CD4-positive, alpha-beta T cell treated with Interleukin-6 for 4 hours (primary cell): Measurements from ENCODE around the gene HMGCL.
"Not testable (repeated sequence)": the region's sequence is repeated elsewhere in the genome, so short reads cannot be mapped to it uniquely, and the experiment has no call there.

Experiments
- DNase-seq: peaks from one replicate; pipeline ENCODE4 v3.0.0-alpha.2; 2020; ENCODE audit warnings: mixed read lengths

HMGCL gene

DNA sequence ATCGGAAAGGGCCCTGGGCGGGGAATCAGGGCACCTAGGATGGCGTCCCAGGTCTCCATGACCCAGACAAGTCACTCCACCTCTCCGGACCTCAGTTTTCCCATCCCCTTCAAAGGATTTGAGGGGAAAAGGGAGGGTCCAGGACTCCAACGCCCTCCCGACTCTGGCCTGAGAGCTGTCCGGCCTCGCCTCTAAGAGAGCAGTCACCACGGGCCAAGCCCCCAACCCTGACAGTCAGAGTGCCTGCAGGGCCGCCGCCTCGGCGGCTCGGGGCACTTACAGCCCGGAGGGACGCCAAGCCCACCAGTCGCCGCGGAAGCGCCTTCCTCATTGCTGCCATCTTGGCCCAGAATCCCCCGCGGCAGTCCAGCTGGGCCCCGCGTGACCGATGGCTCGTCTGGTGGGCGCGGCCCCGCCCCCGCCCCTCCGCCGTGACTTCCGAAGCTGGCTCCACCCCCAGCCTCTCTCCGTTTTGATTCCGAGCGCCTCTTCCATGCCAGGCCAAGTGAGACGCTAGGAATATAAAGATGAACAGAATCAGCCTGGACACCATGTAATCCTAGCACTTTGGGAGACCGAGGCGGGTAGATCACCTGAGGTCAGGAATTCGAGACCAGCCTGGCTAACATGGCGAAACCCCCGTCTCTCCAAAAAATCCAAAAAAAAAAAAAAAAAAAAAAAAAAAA is at the start of gene HMGCL:
Gene HMGCL (minus strand): TSS at position 354 of the 686 bp plus-strand sequence. CDS start 14 bp downstream, at position 340.
- DNase-seq = peak; percentile 92

DNA sequence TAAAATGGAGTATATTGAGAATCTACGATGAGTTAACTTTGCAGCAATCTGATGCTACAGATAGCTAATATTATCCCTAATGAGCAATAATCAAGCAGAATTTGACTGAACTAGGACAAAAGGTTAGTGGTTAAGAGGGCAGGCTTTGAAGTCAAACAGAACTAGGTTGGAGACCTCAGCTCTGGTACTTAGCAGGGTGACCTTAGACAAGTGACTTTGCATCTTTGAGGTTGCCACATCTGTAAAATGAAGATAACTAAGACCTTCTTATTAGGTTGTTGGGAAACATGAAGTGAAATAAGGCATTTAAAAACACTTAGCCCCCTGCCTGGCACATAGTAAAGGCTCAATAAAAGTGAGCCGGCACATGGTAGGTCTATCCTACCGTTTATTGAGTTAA is 47.2 kb upstream of the HMGCL start:
- DNase-seq = no peak

DNA sequence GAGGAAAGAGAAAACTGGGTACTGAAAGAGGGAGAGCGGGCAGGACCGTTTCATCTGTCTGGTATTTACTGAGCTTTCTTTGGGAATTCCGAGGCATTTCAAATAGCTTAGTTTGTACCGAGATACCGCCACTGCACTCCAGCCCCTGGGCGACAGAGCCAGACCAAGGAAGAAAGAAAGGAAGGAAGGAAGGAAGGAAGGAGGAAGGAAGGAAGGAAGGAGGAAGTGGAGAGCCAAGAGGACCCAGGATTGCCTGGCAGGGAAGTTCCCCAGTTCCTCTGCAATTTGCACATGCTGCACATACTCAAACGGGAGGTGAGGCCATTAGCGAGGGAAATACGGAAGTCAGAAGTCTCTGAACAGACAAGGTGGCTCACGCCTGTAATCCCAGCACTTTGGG is 43.8 kb upstream of the HMGCL start:
- no peak for DNase-seq

DNA sequence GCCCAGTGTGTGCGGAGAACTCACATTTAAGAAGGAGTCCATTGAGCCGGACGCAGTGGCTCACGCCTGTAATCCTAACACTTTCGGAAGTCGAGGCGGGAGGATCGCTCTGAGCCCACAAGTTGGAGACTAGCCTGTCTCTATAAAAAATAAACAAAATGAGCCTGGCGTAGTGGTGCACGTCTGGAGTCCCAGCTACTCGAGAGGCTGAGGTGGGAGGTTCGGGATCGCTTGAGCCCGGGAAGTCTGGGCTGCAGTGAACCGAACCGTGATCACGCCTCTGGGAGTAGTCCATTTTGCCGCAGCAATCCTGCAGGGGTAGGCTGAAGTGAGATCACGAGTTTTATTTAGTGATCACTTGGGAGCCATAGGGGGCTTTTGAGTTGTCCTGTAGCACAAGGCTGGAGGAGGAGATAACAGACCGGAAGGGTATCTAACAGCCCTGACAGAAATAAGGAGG is 43.4 kb upstream of the HMGCL start:
- DNase-seq = no peak

DNA sequence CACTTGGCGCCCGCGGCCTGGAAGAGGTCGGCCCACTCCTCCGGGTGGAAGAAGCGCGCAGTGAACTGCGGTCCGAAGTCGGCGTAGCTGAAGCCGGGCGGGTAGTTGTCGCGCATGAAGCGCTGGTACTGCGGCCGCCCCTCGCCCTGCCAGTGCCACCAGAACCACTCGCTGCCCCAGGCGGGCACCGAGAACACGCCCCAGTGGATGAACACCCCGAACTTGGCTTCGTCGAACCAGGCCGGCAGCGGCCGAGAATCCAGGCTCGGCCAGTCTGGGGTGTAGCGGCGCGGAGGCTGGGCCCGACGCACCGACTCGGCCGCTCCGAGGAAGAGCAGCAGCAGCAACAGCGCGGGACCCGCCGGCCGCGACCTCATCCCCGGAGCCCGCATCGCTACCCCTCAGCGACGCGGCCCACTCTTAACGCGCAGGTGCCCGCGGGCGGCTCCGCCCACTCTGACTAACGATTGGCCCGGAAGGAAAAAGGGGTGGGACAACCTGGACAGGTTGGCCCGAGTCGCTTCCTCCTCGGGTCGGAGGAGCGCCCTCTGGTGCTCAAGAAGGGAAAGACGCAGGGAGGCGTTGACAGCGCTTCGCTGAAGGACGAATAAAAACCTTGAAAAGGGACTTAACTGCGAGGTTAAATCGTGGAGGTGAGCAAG is 42.8 kb upstream of the HMGCL start, which contains the start of gene FUCA1:
Gene FUCA1 (minus strand): TSS at position 396 of the 662 bp plus-strand sequence. CDS start 4 bp downstream, at position 392.
- peak; percentile 98 for DNase-seq

DNA sequence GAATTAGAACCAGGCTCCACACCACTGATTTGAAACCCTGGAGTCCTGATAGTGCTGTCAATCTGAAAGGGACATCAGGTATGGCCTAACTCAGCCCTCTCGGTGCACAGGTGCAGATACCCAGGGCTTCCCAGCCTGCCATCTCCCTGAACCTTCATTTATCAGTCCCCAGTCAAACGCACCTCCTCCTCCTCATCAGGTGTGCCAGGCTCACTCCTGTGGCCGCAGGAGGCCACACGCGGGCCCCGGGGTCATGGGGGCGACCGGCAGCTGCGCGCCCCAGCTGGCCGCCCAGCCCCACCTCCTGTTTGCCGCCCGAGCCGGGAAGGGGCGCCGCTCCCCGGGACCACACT is 42.3 kb upstream of the HMGCL start:
- DNase-seq = no peak

DNA sequence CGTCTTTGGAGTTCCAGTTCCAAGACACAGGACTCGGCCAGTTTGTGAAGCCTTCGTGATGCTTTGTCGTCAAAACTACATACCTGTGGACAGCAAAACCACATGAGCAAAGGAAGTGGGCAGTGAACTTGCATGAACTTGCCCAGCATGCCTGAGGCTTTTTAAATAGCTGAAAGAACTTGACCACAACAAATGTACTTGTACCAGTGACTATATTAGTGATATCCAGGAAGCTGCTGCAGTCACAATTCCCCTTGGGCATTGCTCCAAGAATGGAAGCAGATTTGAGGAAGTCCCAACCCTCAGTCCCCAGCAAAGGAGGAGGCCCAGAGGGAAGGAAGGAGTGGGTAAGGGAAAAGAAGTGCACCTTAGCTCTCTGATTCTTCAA is 40.3 kb upstream of the HMGCL start:
- DNase-seq = no peak

DNA sequence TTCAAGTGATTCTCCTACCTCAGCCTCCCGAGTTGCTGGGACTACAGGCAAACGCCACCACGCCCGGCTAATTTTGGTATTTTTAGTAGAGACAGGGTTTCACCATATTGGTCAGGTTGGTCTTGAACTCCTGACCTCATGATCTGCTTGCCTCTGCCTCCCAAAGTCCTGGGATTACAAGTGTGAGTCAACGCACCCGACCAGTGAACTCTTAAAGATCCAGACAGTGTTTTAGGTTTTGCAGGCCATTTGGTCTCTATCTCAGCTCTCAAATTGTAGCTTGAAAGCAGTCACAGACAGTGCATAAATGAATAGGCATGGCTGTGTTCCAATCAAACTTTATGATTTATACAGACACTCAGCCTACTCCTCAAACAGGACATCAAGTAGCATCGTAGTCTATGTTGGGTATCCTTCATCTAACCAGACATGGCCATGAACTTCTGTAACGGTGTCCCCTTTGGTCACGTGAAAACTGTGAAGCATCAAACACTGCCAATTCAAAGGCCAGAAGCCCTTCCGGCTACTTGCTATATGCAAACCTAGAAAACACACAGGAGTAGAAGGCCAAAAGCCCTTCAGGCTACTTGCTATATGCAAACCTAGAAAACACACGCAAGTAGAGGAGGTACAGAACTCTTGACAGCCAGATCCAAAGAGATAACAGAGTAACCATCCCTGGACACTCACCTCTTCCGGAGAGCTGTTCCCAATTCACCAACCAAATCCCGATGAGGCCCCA is 39.7 kb upstream of the HMGCL start:
- no peak for DNase-seq

DNA sequence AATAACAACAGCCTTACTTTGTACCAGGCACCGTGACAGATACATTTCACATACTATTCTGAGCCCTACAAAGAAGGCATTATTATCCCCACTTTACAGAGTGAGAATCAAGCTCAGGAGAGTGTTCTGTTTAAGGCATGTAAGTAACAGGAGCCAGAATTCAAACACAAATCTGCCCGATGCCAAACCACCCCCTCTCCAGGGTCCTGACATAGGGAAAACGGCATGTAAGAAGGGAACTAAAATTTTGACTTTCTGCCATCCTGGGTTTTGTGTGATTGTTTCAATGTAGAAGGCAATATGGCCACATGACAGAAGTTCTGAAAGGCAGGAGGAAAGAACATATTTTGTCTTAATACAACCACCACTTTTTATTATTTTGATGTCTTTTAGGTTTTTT is 37.4 kb upstream of the HMGCL start:
- DNase-seq = no peak

DNA sequence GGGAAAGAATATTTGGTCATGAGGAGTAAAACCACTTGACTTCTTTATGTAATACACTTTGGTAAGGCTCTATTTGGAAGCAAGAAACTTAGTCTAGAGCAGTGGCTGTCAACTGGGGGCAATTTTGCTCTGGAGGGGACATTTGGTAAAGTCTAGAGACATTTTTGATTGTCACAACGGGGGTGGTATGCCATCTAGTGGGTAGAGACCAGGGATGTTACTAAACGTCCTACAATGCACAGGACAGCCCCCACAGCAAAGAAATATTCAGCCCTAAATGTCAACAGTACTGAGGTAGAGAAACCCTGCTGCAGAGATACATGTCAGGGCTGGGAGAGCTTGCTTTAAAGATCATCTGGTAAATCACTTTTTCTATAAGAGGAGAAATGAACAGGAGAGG is 29.3 kb upstream of the HMGCL start:
- peak; percentile 6 for DNase-seq

DNA sequence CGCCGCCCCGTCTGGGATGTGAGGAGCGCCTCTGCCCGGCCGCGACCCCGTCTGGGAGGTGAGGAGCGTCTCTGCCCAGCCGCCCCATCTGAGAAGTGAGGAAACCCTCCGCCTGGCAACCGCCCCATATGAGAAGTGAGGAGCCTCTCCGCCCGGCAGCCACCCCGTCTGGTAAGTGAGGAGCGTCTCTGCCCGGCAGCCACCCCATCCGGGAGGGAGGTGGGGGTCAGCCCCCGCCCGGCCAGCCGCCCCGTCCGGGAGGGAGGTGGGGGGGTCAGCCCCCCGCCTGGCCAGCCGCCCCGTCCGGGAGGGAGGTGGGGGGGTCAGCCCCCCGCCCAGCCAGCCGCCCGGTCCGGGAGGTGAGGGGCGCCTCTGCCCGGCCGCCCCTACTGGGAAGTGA is 27.9 kb upstream of the HMGCL start:
- not testable (repeated sequence) for DNase-seq

DNA sequence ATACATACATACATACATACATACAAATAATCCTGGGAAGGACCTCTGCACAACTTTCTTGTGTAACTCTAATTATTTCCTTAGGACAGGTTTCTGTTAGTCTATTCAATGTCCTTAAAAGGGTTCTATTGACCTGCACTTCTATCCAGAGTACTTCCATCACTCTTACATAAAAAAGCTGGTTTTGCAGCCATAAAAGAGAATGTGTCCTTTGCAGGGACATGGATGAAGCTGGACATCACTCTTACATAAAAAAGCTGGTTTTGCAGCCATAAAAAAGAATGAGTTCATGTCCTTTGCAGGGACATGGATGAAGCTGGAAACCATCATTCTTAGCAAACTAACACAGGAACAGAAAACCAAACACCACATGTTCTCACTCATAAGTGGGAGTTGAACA is 26.2 kb upstream of the HMGCL start:
- DNase-seq = not testable (repeated sequence)

DNA sequence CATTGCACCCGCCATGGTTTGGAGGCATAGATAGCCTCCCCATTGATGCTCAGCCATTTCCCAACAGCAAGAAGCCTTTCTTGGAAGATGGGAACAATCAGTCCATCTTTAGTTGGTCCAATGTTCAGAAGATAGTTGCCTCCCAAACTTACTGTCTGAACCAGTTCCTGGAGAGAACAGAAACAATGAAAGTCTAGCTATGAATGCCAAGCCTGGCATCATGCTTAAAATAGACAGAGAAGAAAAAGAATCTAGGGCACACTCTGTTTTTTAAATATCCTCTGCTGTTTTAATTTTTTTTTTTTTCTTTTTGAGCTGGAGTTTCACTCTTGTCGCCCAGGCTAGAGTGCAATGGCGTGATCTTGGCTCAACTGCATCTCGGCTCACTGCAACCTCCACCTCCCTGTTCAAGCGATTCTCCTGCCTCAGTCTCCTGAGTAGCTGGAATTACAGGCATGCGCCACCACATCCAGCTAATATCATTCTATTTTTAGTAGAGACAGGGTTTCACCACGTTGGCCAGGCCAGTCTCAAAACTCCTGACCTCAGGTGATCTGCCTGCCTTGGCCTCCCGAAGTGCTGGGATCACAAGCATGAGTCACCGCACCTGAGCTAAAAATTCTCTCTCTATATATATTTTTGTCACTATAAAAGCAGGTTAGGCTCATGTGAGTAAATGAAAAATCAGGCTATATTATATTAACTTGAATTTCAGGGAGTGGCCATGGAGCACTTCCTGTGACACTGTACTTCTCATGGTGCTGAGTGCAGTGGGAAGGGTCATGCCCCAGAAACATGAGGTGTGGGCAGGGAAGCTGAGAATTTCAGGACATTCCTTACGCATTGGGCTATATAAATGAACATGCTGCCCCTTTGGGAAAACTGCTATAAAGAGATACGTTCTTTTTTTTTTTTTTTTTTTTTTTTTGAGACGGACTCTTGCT is 23.7 kb upstream of the HMGCL start:
- no peak for DNase-seq

DNA sequence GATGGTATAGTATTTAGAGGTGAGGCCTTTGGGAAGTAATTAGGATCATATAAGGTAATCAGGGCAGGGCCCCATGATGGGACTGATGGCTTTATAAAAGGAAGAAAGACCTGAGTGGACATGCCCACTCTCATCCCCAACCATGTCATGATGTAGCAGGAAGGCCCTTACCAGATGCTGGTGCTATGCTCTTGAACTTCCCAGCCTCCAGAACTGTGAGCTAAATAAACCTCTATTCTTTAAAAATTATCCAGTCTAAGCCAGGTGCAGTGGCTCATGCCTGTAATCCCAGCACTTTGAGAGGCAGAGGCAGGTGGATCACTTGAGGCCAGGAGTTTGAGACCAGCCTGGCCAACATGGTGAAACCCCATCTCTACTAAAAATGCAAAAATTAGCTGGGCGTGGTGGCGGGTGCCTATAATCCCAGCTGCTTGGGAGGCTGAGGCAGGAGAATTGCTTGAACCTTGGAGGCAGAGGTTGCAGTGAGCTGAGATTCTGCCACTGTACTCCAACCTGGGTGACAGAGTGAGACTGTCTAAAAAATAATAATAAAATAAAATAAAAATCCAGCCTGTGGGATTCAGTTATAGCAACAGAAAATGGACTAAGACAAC is 22.4 kb upstream of the HMGCL start:
- not testable (repeated sequence) for DNase-seq

DNA sequence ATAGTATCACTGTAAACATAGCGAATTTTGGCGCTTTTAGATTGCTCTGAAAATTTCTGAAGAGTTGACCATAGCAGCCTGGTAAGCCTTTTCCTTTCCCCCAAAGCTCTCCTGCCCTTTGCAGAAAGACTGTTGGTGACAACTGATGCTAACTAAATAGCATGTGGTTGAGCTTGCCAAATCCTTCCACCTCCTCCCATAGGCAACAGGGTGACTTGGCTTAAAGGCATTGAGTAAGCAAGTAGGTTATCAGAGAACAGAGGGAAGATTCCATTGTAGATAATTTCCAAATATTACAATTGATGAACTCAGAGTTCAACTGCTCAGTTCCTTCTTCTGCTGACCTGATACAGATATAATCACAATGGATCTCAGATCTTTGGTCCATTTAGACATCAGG is 19.9 kb upstream of the HMGCL start:
- DNase-seq = no peak

DNA sequence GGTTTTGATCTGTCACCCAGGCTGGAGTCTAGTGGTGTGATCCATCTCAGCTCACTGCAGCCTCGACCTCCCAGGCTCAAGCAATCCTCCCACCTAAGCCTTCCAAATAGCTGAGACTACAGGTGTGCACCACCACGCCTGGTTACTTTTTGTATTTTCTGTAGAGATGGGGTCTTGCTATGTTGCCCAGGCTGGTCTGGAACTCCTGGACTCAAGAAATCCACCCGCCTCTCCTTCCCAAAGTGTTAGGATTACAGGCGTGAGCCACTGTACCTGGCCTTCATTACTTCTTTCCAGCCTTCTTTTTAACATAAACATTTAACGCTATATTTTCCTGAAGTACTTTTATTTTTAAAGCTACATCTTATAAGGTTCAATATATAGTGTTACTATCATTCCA is 18.4 kb upstream of the HMGCL start:
- DNase-seq = no peak

DNA sequence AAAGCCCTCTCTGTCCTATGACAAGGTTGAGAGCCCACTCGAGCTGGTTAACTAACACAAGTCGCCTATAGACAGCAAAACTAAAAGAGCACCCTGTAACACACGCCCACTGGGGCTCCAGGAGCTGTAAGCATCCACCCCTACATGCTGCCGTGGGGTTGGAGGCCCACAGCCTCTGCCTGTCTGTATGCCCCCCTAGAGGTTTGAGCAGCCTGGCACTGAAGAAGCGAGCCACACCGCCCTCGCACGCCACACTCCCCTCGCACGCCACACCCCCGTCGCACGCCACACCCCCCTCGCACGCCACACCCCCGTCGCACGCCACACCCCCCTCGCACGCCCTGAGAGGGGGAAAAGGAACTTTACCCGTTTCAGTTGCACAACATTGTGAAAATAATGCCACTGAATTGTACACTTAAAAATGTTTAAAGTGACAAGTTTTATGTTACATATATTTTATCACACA is 13.2 kb upstream of the HMGCL start:
- peak; percentile 78 for DNase-seq

DNA sequence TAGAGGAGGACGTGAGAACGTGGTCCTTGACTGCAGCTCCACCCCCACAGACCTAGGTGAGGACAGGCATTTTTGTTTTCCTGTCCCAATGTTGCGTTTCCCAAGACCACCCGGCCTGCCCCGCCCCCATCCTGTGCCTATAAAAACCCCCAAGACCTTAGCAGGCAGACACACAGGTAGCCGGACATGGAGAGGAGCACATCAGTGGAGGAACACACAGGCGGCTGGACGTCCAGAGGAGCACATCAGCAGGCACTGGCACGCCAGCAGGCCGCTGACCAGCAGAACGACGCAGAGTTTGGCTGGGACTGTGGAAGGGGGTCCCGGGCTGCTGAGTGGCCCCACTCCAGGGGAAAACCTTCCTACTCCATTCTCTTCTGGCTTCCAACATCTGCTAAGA is 12.7 kb upstream of the HMGCL start:
- no peak for DNase-seq

DNA sequence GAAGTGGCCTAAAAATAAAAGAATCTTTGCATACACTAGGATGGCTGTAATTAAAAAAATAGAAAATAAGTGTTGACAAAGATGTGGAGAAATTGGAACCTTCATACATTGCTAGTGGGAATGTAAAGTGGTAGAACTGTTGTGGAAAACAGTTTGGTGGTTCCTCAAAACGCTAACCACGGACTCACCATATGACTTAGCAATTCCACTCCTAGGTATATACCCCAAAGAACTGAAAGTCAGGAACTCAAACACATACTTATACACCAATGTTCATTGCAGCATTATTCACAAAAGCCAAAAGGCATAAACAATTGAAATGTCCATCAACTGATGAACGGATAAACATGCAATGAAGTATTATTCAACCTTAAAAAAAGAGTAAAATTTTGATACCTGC is 10.8 kb upstream of the HMGCL start:
- no peak for DNase-seq

DNA sequence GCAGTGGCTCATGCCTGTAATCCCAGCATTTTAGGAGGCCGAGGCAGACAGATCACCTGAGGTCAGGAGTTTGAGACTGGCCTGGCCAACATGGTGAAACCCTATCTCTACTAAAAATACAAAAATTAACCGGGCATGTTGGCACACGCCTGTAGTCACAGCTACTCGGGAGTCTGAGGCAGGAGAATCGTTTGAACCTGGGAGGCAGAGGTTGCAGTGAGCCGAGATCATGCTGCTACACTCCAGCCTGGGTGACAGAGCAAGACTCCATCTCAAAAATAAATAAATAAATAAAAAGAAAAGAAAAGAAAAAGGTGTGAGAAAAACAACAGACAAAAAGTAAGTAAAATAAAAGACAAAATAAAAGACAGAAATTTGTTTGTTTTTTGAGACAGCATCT is 8.9 kb upstream of the HMGCL start:
- not testable (repeated sequence) for DNase-seq

DNA sequence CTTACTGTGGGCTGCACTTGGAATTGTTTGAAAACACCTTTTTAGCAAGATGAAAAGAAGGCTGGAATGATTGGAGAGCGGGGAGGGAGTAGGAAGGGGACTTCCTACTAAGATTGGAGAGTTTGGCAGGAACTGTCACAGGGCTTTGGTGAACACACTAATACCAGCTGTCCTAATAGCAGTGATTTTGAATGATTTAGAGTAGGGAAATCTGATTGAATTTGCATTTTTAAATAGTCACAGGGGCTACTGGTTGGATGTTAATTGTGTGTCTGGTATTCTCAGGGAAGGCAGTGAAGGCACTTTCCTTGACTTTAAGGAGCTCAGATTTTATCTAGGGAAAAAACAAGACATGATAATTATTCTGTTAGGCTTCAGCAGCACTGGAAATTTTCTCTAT is 2.5 kb upstream of the HMGCL start:
- no peak for DNase-seq

DNA sequence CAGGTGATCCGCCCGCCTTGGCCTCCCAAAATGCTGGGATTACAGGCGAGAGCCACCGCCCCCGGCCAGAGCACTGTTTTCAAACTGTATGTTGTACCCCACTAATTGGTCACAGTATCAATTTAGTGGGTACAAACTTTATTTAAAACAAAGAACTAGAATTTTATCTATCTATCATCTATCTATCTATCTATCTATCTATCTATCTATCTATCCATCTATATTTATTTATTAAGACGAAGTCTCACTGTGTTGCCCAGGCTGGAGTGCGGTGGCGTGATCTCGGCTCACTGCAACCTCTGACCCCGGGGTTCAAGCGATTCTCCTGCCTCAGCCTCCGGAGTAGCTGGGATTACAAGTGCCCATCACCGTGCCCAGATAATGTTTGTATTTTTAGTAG is 1.4 kb upstream of the HMGCL start:
- DNase-seq = not testable (repeated sequence)
